ENCODE results near the gene FAN1.
A peak's percentile ranks its signal among the peaks of the same experiment; 100 is the strongest.

FAN1 gene

DNA sequence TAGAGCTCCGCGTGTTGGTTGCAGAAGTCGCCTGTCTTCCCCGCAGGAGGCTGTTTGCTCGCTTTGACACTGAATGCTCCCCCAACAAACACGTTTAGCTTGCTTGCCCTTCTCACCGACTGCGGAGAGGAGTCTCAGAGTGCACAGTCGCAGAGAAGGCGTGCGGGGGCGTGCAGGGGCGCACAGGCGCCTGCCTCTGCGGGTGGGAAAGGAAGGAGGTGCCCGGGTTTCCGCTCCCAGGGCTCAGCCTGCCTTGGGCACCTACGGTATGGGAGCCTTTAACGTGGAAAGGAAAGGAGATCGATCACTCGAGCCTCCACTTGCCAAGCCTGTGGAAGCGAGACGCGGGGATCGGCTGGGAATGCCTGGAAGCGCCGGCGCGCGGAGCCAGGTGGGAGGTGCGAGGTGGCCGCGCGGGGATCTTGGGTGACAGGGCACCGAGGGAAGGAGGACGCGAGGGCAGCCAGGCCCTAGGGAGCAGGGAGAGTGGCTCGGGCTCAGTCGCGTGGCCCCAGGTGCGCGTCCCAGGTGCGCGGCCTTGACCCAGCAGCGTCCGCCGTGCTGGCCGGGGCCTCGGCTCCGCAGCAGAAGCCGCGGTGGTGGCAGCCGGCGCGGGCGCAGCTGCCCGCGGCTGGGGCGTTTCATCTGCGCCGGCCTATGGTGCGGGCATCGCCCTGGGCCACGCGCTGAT, at the start of gene FAN1:
TSS of gene FAN1 (plus strand) at position 419 of the 691 bp plus-strand sequence. CDS start 749 bp downstream, outside the sequence.
- peak within 1 kb of the TSS; percentile 90 for H3K4me3 Mint-ChIP-seq
- H3K27ac Mint-ChIP-seq: peak within 1 kb of the TSS; percentile 86
- H3K4me1 Mint-ChIP-seq: peaks cover 36% of the 10 kb centered on the region
- peaks cover 4% of the 10 kb centered on the region for H3K27me3 Mint-ChIP-seq (ENCODE audit: low read depth, poor library complexity)
- TF ChIP-seq, protein P1, sequence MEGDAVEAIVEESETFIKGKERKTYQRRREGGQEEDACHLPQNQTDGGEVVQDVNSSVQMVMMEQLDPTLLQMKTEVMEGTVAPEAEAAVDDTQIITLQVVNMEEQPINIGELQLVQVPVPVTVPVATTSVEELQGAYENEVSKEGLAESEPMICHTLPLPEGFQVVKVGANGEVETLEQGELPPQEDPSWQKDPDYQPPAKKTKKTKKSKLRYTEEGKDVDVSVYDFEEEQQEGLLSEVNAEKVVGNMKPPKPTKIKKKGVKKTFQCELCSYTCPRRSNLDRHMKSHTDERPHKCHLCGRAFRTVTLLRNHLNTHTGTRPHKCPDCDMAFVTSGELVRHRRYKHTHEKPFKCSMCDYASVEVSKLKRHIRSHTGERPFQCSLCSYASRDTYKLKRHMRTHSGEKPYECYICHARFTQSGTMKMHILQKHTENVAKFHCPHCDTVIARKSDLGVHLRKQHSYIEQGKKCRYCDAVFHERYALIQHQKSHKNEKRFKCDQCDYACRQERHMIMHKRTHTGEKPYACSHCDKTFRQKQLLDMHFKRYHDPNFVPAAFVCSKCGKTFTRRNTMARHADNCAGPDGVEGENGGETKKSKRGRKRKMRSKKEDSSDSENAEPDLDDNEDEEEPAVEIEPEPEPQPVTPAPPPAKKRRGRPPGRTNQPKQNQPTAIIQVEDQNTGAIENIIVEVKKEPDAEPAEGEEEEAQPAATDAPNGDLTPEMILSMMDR (IDR thresholded peaks at IDR 0.05): no peak
- H3K36me3 Mint-ChIP-seq (ENCODE audit: low read depth): peaks cover 28% of the 10 kb centered on the region
- DNase-seq: peak; percentile 84
- H3K9me3 Mint-ChIP-seq: peaks cover 10% of the 10 kb centered on the region

DNA sequence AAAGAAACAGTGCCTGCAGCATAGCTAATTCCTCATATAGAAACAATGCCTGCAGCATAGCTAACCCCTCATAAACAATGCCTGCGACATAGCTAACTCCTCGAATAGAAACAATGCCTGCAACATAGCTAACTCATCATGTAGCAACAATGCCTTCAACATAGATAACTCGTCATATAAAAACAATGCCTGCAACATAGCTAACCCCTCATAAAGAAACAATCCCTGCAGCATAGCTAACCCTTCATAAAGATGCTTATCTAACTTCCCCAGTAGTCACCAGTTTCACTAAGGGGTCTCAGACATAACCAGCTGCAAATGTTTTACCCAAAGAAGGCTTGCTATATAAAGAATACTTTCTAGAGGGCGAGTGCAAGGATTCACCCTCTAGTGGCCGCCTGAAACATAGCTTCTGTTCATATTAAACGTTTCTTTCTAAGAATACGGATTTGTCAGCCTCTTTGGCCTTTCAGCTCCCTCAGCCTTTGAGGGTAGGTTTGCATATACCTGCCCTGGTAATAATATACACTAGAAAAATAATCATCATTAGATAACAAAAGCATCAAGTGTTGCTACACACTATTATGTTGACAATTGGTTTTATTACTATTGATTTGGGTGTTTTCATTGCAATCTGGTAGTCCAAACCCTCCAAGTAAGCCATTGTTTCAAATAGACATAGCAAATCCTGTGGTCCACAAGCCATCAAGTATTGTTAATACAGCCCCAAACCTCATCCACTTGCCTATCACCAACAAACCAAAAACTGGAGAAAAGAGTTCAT, 44.4 kb upstream of the FAN1 start:
- TF ChIP-seq, protein P1 (IDR thresholded peaks at IDR 0.05): peak; percentile 72

DNA sequence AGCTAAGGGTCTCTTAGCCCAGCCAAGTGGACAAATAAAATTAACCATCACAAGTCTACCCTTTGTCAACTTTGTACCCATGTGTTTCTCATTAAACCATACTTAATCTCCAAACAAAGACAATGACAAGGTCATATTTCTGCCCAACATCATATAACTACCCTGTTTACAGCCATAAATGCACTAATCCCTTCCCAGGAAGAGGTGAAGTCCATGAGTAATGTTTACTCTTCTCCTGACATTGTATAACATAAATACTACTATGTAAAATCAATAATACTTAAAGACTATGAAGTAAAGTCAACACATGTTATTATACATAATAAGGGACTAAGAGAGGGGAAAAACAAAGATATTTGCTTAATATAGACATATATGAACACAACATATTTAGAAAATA, 38.5 kb upstream of the FAN1 start:
- Mint-ChIP-seq H3K4me1 (no peaks in the 10 kb centered on the region), H3K36me3 (ENCODE audit: low read depth) (no peaks in the 10 kb centered on the region), H3K27me3 (ENCODE audit: low read depth, poor library complexity) (peaks cover 5% of the 10 kb centered on the region), H3K9me3 (no peaks in the 10 kb centered on the region), H3K27ac (no peak overlapping the region), H3K4me3 (no peak overlapping the region)
- DNase-seq: no peak
- TF ChIP-seq, protein P1 (IDR thresholded peaks at IDR 0.05): no peak

More for the DNA sequence above, 44.4 kb upstream of the FAN1 start:
- Mint-ChIP-seq H3K27ac (no peak overlapping the region), H3K4me1 (no peaks in the 10 kb centered on the region), H3K36me3 (ENCODE audit: low read depth) (no peaks in the 10 kb centered on the region), H3K4me3 (no peak overlapping the region), H3K27me3 (ENCODE audit: low read depth, poor library complexity) (peaks cover 3% of the 10 kb centered on the region), H3K9me3 (peaks cover 4% of the 10 kb centered on the region)
- DNase-seq: peak; percentile 10

DNA sequence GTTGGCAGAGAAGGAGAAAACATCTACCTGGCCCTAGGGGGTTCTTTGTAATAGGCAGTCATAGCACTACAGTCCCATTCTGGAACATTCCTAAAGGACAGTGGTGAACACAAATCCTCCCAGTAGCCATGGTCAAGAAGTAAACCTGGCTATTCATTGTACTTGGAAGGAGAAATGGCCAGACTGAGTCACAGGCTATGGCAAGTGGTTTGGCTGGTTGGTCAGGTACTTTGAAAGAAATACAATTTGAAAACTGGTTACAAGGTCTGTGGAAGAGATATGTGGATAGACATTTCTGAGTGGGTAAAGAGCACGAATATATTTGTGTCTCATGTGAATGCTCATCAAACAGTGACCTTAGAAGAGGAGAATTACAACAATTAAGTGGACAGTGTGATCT, 33.0 kb upstream of the FAN1 start:
- Mint-ChIP-seq H3K27ac (no peak overlapping the region), H3K4me3 (no peak overlapping the region), H3K36me3 (ENCODE audit: low read depth) (no peaks in the 10 kb centered on the region), H3K27me3 (ENCODE audit: low read depth, poor library complexity) (peaks cover 5% of the 10 kb centered on the region), H3K4me1 (no peaks in the 10 kb centered on the region), H3K9me3 (no peaks in the 10 kb centered on the region)
- TF ChIP-seq, protein P1 (IDR thresholded peaks at IDR 0.05): no peak
- no peak for DNase-seq

DNA sequence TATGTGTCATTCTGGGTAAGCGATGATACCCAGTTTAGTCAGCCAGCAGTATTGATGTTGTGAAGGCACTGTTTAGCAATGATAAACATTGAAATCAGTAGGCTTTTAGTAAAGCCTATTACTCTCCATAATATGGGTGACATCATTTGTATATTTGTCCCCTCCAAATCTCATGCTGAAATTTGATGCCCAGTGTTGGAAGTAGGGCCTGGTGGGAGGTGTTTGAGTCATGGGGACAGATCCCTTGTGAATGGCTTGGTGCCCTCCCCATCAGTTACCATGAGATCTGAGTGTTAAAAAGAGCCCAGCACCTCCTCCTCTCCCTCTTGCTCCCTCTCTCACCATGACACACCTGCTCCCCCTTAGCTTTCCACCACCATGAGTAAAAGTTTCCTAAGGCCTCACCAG, 31.4 kb upstream of the FAN1 start:
- TF ChIP-seq, protein P1 (IDR thresholded peaks at IDR 0.05): no peak
- no peak for DNase-seq
- no peak overlapping the region for H3K27ac Mint-ChIP-seq
- no peak overlapping the region for H3K4me3 Mint-ChIP-seq
- H3K36me3 Mint-ChIP-seq (ENCODE audit: low read depth): no peaks in the 10 kb centered on the region
- no peaks in the 10 kb centered on the region for H3K9me3 Mint-ChIP-seq
- no peaks in the 10 kb centered on the region for H3K4me1 Mint-ChIP-seq
- H3K27me3 Mint-ChIP-seq (ENCODE audit: low read depth, poor library complexity): peaks cover 4% of the 10 kb centered on the region

Data from nephron progenitor cell (in vitro differentiated cells).